Naive thymus-derived CD4-positive, alpha-beta T cell (primary cell): ENCODE measurements around the gene JUND. TPM values are rescaled to one million over a fixed set of nuclear protein-coding genes. Genes with fewer than 3 reads are reported as not detected.
"Not testable (repeated sequence)": the region's sequence is repeated elsewhere in the genome, so short reads cannot be mapped to it uniquely, and the experiment has no call there.

Experiments
- ATAC-seq: fragments of 150-1000 bp; cut with Tn5 transposase; 2 replicates; pipeline ENCODE4 v1.10.0; 2021; ENCODE audit warnings: mild to moderate bottlenecking, moderate library complexity
- CTCF ChIA-PET: fragments of 350-600 bp; sonication (Branson Sonifier 250); formaldehyde crosslinking; loops from one replicate; lab custom pipeline; 2021; ENCODE audit warnings: antibody characterized with exemption; lab: Charles Lee
- POLR2A ChIA-PET: fragments of 350-600 bp; sonication (Branson Sonifier 250); formaldehyde crosslinking; loops from one replicate; lab custom pipeline; 2021; ENCODE audit warnings: antibody characterized with exemption, inconsistent platforms; lab: Charles Lee
- DNase-seq, 9 donors: peaks; one replicate each; pipeline versions ENCODE4 v3.0.0 to v3.0.0-alpha.2; 2020 to 2022; ENCODE audit warnings: mixed read lengths in 1 of 9
- H3K27ac ChIP-seq: one replicate; pipeline ENCODE4 v1.7.0; 2013; ENCODE audit warnings: mild to moderate bottlenecking, low read depth, low read length, moderate library complexity
- H3K27me3 ChIP-seq, 2 donors: one replicate each; pipeline ENCODE4 v1.7.0; 2013; ENCODE audit warnings: low read length in 2 of 2, mild to moderate bottlenecking in 2 of 2, moderate library complexity in 2 of 2; ENCODE audit not compliant: control insufficient read depth in 2 of 2, insufficient read depth in 2 of 2
- H3K36me3 ChIP-seq, 3 experiments: 1 replicate in 2 of 3; 2 replicates in 1 of 3; pipeline ENCODE4 v1.7.0; 2013; ENCODE audit warnings: low read length in 3 of 3, mild to moderate bottlenecking in 3 of 3, moderate library complexity in 1 of 3; ENCODE audit not compliant: insufficient read depth in 3 of 3, control insufficient read depth in 2 of 3
- H3K4me1 ChIP-seq, 2 donors: one replicate each; pipeline ENCODE4 v1.7.0; 2013; ENCODE audit warnings: low read length in 2 of 2, mild to moderate bottlenecking in 2 of 2, moderate library complexity in 1 of 2; ENCODE audit not compliant: control insufficient read depth in 2 of 2, insufficient read depth in 2 of 2
- H3K4me3 ChIP-seq: 2 replicates; pipeline ENCODE4 v1.7.0; 2013; ENCODE audit warnings: mild to moderate bottlenecking, low read length
- H3K9me3 ChIP-seq, 3 experiments: 1 replicate in 2 of 3; 2 replicates in 1 of 3; pipeline ENCODE4 v1.7.0; 2013; ENCODE audit warnings: low read length in 3 of 3; ENCODE audit not compliant: control insufficient read depth in 2 of 3
- H3K27ac Mint-ChIP-seq, 9 donors: one replicate each; pipeline ENCODE4 v1.8.0; 2020 to 2022; ENCODE audit warnings: mixed read lengths in 9 of 9, mild to moderate bottlenecking in 8 of 9, moderate library complexity in 5 of 9, inconsistent platforms in 2 of 9
- H3K27me3 Mint-ChIP-seq, 5 donors: one replicate each; pipeline ENCODE4 v1.8.0; 2021 to 2022; ENCODE audit warnings: mixed read lengths in 5 of 5, mild to moderate bottlenecking in 1 of 5
- H3K36me3 Mint-ChIP-seq, 5 donors: one replicate each; pipeline ENCODE4 v1.8.0; 2020 to 2022; ENCODE audit warnings: mixed read lengths in 5 of 5, mild to moderate bottlenecking in 3 of 5, inconsistent platforms in 1 of 5
- H3K4me1 Mint-ChIP-seq, 7 donors: one replicate each; pipeline ENCODE4 v1.8.0; 2020 to 2022; ENCODE audit warnings: mixed read lengths in 7 of 7, mild to moderate bottlenecking in 3 of 7, inconsistent platforms in 1 of 7
- H3K4me3 Mint-ChIP-seq, 10 donors: one replicate each; pipeline ENCODE4 v1.8.0; 2020 to 2022; ENCODE audit warnings: mild to moderate bottlenecking in 10 of 10, mixed read lengths in 10 of 10, moderate library complexity in 6 of 10, inconsistent platforms in 2 of 10
- H3K9me3 Mint-ChIP-seq, 11 donors: one replicate each; pipeline ENCODE4 v1.8.0; 2020 to 2022; ENCODE audit warnings: mixed read lengths in 11 of 11, mild to moderate bottlenecking in 4 of 11, inconsistent platforms in 1 of 11, moderate library complexity in 1 of 11
- intact Hi-C, 2 donors: fragments of 100-400 bp; cut with micrococcal nuclease; formaldehyde crosslinking; loops; one replicate each; pipeline ENCODE4 v1.15.1; 2023
- polyA plus RNA-seq, 2 donors: library from polyadenylated mRNA; unstranded; fragments of 300-500 nt; fragmentation: Illumina TruSeq; gene quantifications; one replicate each; pipeline ENCODE4 v1.2.3, GENCODE V29; 2021
- total RNA-seq, 6 experiments: library from RNA in 5 of 6; stranded (reverse) in 5 of 6; gene quantifications; 1 replicate in 5 of 6; 2 replicates in 1 of 6; pipeline ENCODE4 v1.2.3 and lab custom pipeline; 2021 to 2026

Gene JUND
- total and polyA plus RNA-seq, 7 experiments from 2014 or later: 29.0 to 1,360 (median 234) TPM

DNA sequence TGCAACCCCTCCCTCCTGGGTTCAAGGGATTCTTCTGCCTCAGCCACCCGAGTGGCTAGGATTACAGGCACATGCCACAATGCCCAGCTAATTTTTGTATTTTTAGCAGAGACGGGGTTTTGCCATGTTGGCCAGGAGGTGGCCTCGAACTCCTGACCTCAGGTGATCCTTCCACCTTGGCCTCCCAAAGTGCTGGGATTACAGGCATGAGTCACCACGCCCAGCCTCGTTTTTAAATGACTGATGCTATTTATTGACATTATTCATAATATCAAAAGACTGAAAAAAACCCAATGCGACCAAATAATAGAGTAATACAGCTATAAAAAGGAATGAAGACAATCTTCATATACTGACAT, 42.9 kb upstream of the JUND start:
- ChIA-PET CTCF (interaction anchor here (9.9 kb wide), 1 partner anchor 46 kb away, joined by 266 read pairs; the partner anchor contains the start of gene JUND), POLR2A (interaction anchor here (0.7 to 19.6 kb wide), 4 partner anchors 21 to 317 kb away, joined by 4 to 757 read pairs (median 50); partner anchors contain the start of genes IQCN and JUND)
- not testable (repeated sequence) for H3K9me3 Mint-ChIP-seq, H3K27me3 Mint-ChIP-seq, H3K36me3 ChIP-seq, ATAC-seq, H3K9me3 ChIP-seq, H3K27me3 ChIP-seq, H3K4me3 ChIP-seq, DNase-seq
- Mint-ChIP-seq H3K27ac (peak overlapping the region in 8 of 9 donors; percentile 89 to 99 (median 96)), H3K36me3 (peaks cover 0 to 19% (median 0%) of the 10 kb centered on the region in 5 donors), H3K4me3 (peak overlapping the region in 2 of 10 donors; percentile 25 to 85), H3K4me1 (peaks cover 41 to 56% (median 51%) of the 10 kb centered on the region in 7 donors)
- peaks cover 39 to 48% of the 10 kb centered on the region in 2 donors for H3K4me1 ChIP-seq
- intact Hi-C loops: loop anchor here in 1 of 2 donors (5.0 kb wide), 2 partner anchors 93 to 317 kb away; partner anchors contain the start of genes ARRDC2 and SSBP4
- H3K27ac ChIP-seq: peak overlapping the region; percentile 79

- H3K4me3 Mint-ChIP-seq: peak within 1 kb of the TSS; percentile 80 to 88 (median 84)
- H3K27ac Mint-ChIP-seq: peak within 1 kb of the TSS; percentile 89 to 99 (median 95)
- intact Hi-C loops: loop anchor here (1.0 to 5.0 kb wide), 10 partner anchors 19 to 316 kb away; partner anchors contain the start of genes RAB3A (in 2 of the 2), ARRDC2 (in 1 of the 2), MPV17L2 (in 1 of the 2) and SSBP4 (in 1 of the 2)
- POLR2A ChIA-PET: interaction anchor here (0.6 to 19.6 kb wide), 13 partner anchors 9 to 596 kb away, joined by 3 to 757 read pairs (median 4); partner anchors contain the start of genes COPE, DDX49, IQCN and JUND
- H3K27me3 Mint-ChIP-seq: no peaks in the 10 kb centered on the region
- Histone ChIP-seq H3K27ac (peak within 1 kb of the TSS; percentile 94), H3K27me3 (no peaks in the 10 kb centered on the region), H3K4me3 (peak within 1 kb of the TSS; percentile 86), H3K4me1 (peaks cover 47 to 55% of the 10 kb centered on the region in 2 donors), H3K36me3 (no peaks in the 10 kb centered on the region), H3K9me3 (no peaks in the 10 kb centered on the region)
- CTCF ChIA-PET: interaction anchor here (0.5 to 3.7 kb wide), 6 partner anchors 18 to 1057 kb away, joined by 3 to 81 read pairs (median 3); partner anchors contain the start of gene JUND
- H3K36me3 Mint-ChIP-seq: peaks cover 0 to 24% (median 0%) of the 10 kb centered on the region in 5 donors
- peaks cover 42 to 58% (median 51%) of the 10 kb centered on the region in 7 donors for H3K4me1 Mint-ChIP-seq
- ATAC-seq (peak; percentile 98), DNase-seq (peak; percentile 95 to 100 (median 99))
- no peaks in the 10 kb centered on the region for H3K9me3 Mint-ChIP-seq
Measured at GRCh38 chr19:18322759-18323460, 41.5 kb upstream of the JUND start, which contains the start of gene LSM4. LSM4 (minus strand) TSS chr19:18323076; CDS start chr19:18323020, 56 bp downstream.

DNA sequence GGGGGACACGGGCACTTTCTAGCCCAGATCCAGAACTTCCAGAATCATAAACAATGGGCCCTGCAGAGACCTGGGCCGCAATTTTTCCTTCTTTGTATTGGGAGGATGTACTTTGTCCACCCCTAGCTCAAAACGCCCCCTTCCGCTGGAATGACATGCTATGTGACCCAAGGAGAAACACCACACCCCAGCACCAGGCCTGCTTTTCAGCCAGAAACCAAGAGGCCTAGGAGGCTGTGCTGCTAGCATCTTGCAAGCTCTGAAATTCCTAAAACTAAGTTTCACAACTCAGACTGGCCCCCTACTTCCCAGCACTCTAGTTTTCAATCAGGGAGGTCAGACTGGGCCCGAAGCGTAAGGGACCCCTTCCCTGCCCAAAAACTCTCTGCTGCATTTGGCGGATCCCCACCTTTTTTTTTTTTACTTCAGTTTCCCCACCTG, 40.9 kb upstream of the JUND start:
- no peak for ATAC-seq
- intact Hi-C loops: loop anchor here in 1 of 2 donors (5.0 kb wide), 2 partner anchors 95 to 315 kb away; partner anchors contain the start of genes ARRDC2 and SSBP4
- Histone ChIP-seq H3K9me3 (no peaks in the 10 kb centered on the region), H3K4me3 (peak overlapping the region; percentile 86), H3K27ac (peak overlapping the region; percentile 94), H3K27me3 (no peaks in the 10 kb centered on the region), H3K4me1 (peaks cover 51 to 59% of the 10 kb centered on the region in 2 donors), H3K36me3 (no peaks in the 10 kb centered on the region)
- H3K36me3 Mint-ChIP-seq: peaks cover 0 to 24% (median 0%) of the 10 kb centered on the region in 5 donors
- POLR2A ChIA-PET: interaction anchor here (0.6 to 19.6 kb wide), 16 partner anchors 10 to 597 kb away, joined by 3 to 757 read pairs (median 6); partner anchors contain the start of genes COPE, DDX49, IQCN and JUND
- H3K27ac Mint-ChIP-seq: peak overlapping the region; percentile 82 to 97 (median 94)
- DNase-seq: peak in 3 of 9 donors; percentile 14 to 58 (median 15)
- peaks cover 47 to 63% (median 57%) of the 10 kb centered on the region in 7 donors for H3K4me1 Mint-ChIP-seq
- H3K4me3 Mint-ChIP-seq: peak overlapping the region; percentile 80 to 88 (median 84)
- CTCF ChIA-PET: interaction anchor here (0.5 to 3.7 kb wide), 10 partner anchors 16 to 1056 kb away, joined by 3 to 81 read pairs (median 3); partner anchors contain the start of gene JUND
- H3K27me3 Mint-ChIP-seq: no peaks in the 10 kb centered on the region
- H3K9me3 Mint-ChIP-seq: no peaks in the 10 kb centered on the region

GRCh38 chr19:18321734-18322102, 40.3 kb upstream of the JUND start:
- intact Hi-C loops: loop anchor here in 1 of 2 donors (5.0 kb wide), 2 partner anchors 96 to 314 kb away; partner anchors contain the start of genes ARRDC2 and SSBP4
- peaks cover 51 to 63% of the 10 kb centered on the region in 2 donors for H3K4me1 ChIP-seq
- H3K27ac ChIP-seq: peak overlapping the region; percentile 94
- no peak for ATAC-seq
- H3K9me3 Mint-ChIP-seq: no peaks in the 10 kb centered on the region
- DNase-seq: peak in 2 of 9 donors; percentile 20 to 21
- H3K4me3 ChIP-seq: peak overlapping the region; percentile 86
- POLR2A ChIA-PET: interaction anchor here (0.8 to 19.6 kb wide), 12 partner anchors 9 to 148 kb away, joined by 3 to 757 read pairs (median 8); partner anchors contain the start of genes IQCN and JUND
- H3K27me3 ChIP-seq: no peaks in the 10 kb centered on the region
- no peaks in the 10 kb centered on the region for H3K36me3 ChIP-seq
- H3K36me3 Mint-ChIP-seq: peaks cover 0 to 24% (median 0%) of the 10 kb centered on the region in 5 donors
- peak overlapping the region; percentile 82 to 97 (median 94) for H3K27ac Mint-ChIP-seq
- no peaks in the 10 kb centered on the region for H3K27me3 Mint-ChIP-seq
- H3K4me3 Mint-ChIP-seq: peak overlapping the region; percentile 80 to 88 (median 84)
- CTCF ChIA-PET: interaction anchor here (0.6 to 3.7 kb wide), 6 partner anchors 15 to 129 kb away, joined by 3 to 81 read pairs (median 3); partner anchors contain the start of gene JUND
- H3K9me3 ChIP-seq: no peaks in the 10 kb centered on the region
- H3K4me1 Mint-ChIP-seq: peaks cover 47 to 63% (median 57%) of the 10 kb centered on the region in 7 donors

DNA sequence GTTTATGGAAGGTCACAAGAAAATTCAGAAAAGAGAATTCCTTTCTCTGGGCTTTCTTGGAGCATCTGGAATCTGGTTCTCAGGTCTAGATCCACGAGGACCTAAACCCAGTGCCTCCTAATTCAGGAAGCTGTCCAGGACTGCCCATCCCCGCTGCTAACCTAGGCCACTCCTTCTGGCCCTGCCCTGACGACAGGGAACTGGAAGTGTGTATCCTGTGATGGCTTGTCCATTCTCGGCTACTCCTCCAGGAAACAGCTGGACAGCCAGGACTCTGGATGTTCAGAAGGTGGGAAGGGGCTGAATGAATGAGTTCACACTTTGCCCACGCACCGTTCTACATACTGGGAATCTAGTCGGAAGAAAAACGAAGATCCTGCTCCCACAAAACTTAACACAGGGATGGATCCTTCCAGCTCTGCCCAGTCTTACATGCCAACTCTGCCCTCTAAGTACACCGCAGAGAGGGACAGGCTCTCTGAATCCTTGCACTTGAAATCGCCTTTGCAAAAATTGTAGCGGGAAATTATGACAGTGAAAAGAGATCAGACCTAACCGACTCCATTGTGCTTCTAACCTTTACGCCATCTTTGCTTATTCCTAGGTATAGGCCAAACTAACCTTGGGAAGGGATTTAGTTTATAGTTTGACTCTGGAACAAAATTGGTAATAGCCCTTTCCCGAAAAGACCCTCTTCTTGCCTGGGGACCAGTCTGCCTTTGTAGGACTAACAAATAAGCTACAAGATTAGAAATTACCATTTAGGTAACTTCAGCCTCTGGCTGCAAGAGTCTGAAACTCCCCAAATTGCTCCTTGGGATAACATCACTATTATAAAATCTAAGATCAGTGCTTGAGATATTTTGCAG, 39.7 kb upstream of the JUND start:
- Mint-ChIP-seq H3K4me3 (peak overlapping the region; percentile 80 to 88 (median 84)), H3K27me3 (no peaks in the 10 kb centered on the region), H3K27ac (peak overlapping the region; percentile 82 to 97 (median 94)), H3K9me3 (no peaks in the 10 kb centered on the region), H3K4me1 (peaks cover 47 to 67% (median 59%) of the 10 kb centered on the region in 7 donors), H3K36me3 (peaks cover 0 to 24% (median 0%) of the 10 kb centered on the region in 5 donors)
- peak overlapping the region; percentile 94 for H3K27ac ChIP-seq
- ChIA-PET POLR2A (interaction anchor here (0.7 to 19.6 kb wide), 13 partner anchors 7 to 116 kb away, joined by 3 to 757 read pairs (median 7); partner anchors contain the start of genes IQCN and JUND), CTCF (interaction anchor here (1.3 to 3.7 kb wide), 3 partner anchors 15 to 90 kb away, joined by 3 to 81 read pairs (median 3); partner anchors contain the start of gene JUND)
- no peaks in the 10 kb centered on the region for H3K27me3 ChIP-seq
- peak overlapping the region; percentile 86 for H3K4me3 ChIP-seq
- no peaks in the 10 kb centered on the region for H3K9me3 ChIP-seq
- intact Hi-C loops: loop anchor here in 1 of 2 donors (5.0 kb wide), 2 partner anchors 96 to 314 kb away; partner anchors contain the start of genes ARRDC2 and SSBP4
- ATAC-seq (no peak), DNase-seq (no peak)
- H3K4me1 ChIP-seq: peaks cover 51 to 63% of the 10 kb centered on the region in 2 donors
- H3K36me3 ChIP-seq: no peaks in the 10 kb centered on the region
